Measurements from ENCODE around the gene TMPRSS11E. TPM values are rescaled to one million over a fixed set of nuclear protein-coding genes. Genes with fewer than 3 reads are reported as not detected.
"Not testable (repeated sequence)": the region's sequence is repeated elsewhere in the genome, so short reads cannot be mapped to it uniquely, and the experiment has no call there.

The TMPRSS11E gene, protein sequence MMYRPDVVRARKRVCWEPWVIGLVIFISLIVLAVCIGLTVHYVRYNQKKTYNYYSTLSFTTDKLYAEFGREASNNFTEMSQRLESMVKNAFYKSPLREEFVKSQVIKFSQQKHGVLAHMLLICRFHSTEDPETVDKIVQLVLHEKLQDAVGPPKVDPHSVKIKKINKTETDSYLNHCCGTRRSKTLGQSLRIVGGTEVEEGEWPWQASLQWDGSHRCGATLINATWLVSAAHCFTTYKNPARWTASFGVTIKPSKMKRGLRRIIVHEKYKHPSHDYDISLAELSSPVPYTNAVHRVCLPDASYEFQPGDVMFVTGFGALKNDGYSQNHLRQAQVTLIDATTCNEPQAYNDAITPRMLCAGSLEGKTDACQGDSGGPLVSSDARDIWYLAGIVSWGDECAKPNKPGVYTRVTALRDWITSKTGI
- total RNA-seq, result not detected

DNA sequence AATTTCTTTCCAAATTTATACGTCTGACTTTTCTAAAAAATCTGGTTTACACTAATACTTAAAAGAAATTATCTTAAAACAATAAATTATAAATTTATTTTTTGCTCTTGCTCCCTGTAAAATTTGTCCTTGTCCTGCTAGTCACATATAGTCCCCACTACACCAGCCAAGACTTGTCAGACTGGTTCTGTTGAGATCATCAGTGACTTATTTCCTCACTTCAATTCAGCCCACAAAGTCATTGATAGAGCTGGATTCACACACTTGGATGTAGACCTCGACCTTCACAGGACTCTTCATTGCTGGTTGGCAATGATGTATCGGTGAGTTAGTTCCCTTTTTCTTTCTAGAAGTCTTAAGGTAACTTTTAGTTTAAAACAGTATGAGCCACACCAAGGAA lies at the start of gene TMPRSS11E:
Gene TMPRSS11E (plus strand): TSS at position 263 of the 400 bp plus-strand sequence. CDS start 50 bp downstream, at position 313.
- FAIRE-seq (no peak), DNase-seq (ENCODE audit: low spot score in 2 of 2) (no peak)

DNA sequence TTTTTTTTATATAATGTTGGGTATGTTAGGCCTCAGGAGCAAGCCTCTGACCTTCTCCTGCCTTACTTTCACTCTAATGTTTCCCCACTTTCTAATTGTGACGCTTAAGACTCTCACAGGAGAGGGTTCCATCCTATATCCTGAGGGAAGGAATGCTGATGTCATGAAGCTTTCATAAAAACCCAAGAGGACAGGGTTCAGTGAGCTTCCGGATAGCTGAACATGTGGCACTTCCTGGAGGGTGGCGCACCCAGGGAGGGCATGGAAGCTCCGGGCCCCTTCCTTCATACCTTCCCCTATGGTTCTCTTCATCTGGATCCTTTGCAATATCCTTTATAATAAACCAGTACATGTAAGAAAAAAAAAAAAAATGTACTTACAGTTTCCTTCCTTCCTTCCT lies 48.0 kb upstream of the TMPRSS11E start:
- DNase-seq (ENCODE audit: low spot score in 2 of 2) (no peak), FAIRE-seq (no peak)

DNA sequence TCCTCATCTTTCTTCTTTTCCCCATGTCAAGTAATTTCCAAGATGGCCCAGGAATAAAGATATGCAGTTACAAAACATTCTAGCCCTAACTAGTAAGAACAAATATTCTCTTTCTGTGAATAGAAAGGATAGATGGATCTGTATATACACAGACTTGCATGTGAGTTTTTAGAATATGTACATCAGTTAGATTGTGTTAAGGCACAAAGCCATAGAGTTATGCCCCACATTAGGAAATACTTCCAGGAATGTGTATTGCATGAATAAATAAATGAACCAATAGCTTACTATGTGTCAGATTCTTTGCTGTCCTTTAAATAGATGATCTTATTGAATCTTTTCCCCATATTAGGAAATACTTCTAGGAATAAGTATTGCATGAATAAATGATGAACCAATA lies 46.0 kb upstream of the TMPRSS11E start:
- FAIRE-seq (no peak), DNase-seq (ENCODE audit: low spot score in 2 of 2) (no peak)

DNA sequence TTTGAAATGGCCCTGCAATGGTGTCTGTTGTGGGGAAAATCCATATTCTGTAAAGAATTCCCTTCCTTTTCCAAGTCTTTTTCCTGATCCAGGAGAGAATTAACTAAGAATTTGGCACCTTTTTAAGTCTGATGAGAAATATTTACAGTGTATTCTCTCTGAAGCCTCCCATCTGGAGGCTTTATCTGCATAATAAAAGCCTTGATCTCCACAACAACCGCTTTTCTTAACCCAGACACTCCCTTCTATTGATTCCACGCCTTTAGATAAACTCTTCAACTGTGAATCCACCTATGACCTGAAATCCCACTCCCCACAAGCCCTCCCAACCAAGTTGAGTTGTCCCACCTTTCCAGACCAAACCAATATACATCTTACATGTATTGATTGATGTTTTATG lies 43.1 kb upstream of the TMPRSS11E start:
- DNase-seq (ENCODE audit: low spot score in 2 of 2), result no peak
- FAIRE-seq, result no peak

DNA sequence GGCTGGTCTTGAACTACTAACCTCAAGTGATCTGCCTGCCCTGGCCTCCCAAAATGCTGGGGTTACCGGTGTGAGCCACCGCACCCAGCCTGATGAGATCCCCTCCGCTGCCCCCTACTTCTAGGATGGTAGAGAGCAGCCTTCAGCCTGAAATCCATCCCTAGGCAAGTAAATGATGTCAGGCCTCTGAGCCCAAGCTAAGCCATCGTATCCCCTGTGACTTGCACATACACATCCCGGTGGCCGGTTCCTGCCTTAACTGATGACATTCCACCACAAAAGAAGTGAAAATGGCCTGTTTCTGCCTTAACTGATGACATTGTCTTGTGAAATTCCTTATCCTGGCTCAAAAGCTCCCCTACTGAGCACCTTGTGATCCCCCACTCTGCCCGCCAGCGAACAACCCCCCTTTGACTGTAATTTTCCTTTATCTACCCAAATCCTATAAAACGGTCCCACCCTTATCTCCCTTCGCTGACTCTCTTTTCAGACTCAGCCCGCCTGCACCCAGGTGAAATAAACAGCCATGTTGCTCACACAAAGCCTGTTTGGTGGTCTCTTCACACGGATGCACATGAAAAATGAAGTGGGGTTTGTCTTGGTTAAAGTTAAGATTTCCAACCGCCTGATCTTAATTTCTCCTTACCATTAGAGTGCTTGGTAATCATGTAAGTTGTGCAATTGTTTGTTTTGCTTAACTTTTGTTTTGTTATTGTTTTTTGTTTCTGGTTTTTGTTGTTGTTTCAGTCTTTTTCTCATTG lies 41.4 kb upstream of the TMPRSS11E start:
- FAIRE-seq, result not testable (repeated sequence)

DNA sequence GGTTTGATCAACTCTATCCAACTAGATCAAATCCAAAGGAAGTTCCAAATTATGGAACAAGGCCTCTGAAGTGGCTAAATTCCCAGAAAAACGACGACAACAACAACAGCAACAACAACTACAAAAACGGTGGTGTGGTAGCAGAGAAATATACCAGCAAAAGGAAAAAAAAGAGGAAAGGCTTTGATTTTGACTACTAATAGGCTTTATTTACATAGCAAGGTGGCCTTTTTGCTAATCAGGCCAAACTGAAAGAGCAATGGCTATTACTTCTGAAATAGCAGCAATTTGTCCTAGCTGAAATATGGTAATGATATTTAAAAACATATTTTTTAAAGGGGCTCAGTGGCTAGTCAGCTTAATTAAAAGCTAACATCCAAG lies 40.8 kb upstream of the TMPRSS11E start:
- FAIRE-seq (no peak), DNase-seq (ENCODE audit: low spot score in 2 of 2) (no peak)

More for the DNA sequence above, 41.4 kb upstream of the TMPRSS11E start:
- not testable (repeated sequence) for DNase-seq (ENCODE audit: low spot score in 2 of 2)

DNA sequence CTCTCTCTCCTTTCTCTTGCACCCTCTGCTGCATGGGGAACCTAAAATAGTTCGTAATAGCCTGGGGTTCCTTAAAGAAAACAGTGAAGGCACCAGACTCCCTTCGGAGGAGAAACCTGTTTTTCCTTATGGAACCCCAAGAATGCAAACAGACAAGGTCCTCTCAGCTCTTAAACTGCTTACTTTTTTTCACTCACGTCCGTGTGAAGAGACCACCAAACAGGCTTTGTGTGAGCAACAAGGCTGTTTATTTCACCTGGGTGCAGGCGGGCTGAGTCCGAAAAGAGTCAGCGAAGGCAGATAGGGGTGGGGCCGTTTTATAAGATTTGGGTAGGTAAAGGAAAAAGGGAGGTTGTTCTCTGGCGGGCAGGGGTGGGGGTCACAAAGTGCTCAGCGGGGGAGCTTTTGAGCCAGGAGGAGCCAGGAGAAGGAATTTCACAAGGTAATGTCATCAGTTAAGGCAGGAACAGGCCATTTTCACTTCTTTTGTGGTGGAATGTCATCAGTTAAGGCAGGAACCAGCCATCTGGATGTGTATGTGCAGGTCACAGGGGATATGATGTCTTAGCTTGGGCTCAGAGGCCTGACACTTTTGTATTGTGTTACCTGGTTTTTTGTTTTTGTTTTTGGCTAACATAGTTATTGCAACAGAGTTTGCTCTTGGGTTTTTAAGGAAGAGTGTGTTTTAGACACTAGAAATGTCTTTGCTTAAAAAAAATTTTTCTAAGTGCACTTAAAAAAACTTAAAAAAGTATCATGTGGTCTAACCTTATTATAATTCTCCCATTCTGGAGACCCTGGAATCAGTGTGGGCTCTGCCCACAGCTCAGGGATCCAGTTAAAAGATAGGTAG lies 40.0 kb upstream of the TMPRSS11E start:
- DNase-seq (ENCODE audit: low spot score in 2 of 2), result not testable (repeated sequence)

DNA sequence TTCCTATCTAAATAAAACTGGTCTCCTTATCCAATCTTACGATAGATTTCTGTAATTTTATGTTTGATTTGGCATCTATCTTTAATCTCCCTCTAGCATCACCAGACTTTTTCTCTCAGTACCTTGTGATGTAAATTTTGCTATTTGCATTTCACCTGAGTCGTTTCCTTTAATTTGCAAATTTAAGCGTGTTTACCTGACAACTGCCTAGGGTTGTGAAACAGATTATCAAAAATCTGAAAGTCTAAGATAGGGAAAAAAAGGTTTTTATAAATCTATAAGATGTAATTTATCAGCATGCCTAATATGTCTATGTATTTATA lies 39.4 kb upstream of the TMPRSS11E start:
- FAIRE-seq, result no peak

More for the DNA sequence above, 40.0 kb upstream of the TMPRSS11E start:
- not testable (repeated sequence) for FAIRE-seq

DNA sequence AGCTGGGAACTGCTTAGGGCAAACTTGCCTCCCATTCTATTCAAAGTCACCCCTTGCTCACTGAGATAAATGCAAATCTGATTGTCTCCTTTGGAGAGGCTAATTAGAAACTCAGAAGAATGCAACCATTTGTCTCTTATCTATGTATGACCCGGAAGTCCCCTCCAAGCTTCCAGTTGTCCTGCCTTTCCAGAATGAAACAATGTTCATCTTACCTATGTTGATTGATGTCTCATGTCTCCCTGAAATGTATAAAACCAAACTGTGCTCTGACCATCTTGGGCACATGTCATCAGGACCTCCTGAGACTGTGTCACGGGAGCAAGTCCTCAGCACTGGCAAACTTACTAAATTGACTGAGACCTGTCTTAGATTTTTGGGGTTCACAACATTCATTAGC lies 37.1 kb upstream of the TMPRSS11E start:
- DNase-seq (ENCODE audit: low spot score in 2 of 2) (no peak), FAIRE-seq (no peak)

More for the DNA sequence above, 39.4 kb upstream of the TMPRSS11E start:
- no peak for DNase-seq (ENCODE audit: low spot score in 2 of 2)

DNA sequence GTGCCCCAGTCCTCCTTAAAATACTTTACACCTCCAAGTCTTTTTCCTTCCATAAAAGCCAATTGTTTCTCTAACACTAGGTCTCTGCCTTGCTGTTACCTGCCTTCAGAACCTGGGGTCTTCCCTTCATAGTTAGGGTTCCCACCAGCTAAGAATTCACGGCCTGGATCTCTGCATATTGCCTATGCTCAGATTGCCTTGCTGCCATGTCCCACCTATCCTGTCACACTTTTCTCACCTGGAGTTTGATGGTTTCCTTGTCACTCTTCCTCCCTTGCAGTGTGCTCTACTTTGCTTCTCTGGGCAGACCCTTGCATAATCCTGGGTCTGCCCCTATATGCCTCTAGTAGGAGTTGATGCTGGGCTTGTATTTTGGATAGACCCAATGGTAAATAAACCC lies 36.6 kb upstream of the TMPRSS11E start:
- FAIRE-seq, result no peak
- DNase-seq (ENCODE audit: low spot score in 2 of 2), result no peak

DNA sequence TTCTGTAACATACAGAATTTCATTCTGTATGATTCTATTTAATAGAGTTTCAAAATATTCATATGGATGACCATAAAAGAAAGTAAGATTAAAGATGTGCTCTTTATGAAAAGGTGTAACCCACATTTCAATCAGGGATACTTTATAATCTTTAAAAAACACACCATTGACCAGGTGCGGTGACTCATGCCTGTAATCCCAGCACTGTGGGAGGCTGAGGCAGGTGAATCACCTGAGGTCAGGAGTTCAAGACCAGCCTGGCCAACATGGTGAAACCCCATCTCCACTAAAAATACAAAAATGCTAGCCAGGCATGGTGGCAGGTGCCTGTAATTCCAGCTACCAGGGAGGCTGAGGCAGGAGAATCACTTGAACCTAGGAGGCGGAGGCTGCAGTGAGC lies 35.2 kb upstream of the TMPRSS11E start:
- not testable (repeated sequence) for FAIRE-seq

DNA sequence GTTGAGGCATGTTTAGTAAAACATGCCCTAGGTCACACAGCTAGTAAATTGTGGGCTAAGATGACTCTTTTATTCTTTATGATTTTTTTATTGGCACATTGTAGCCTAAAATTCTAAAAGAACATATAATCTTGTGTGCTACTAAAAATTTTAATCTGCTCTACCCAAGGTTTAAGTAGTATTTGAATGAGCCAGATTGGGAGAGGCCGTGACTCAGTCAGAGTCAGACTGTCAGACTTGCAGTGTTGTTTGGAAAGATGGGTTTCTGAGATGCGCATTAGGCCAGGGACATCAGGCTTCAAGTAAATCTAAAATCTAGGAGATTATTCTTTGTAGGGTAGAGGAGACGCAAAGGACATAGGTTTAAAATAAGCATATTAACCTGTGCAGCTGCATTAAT lies 30.7 kb upstream of the TMPRSS11E start:
- DNase-seq (ENCODE audit: low spot score in 2 of 2) (no peak), FAIRE-seq (no peak)

More for the DNA sequence above, 35.2 kb upstream of the TMPRSS11E start:
- not testable (repeated sequence) for DNase-seq (ENCODE audit: low spot score in 2 of 2)

DNA sequence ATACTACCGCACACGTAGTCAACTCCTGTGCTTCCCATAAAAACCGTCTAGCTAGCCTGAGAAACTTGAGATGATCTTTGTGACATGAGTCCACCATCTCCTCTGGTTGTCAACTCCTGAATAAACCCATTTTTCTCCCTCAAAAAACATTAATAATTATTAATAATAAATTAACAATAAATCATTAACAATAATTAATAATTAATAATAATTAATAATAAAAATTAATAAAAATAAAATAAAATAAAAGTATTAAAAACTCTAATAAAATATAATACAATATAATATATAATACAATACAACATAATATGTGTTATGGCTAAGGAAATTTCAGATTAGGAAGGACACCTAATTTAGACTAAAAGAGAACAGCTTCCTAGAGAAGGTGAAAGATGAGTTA lies 20.7 kb upstream of the TMPRSS11E start:
- FAIRE-seq (peak; percentile 87), DNase-seq (ENCODE audit: low spot score in 2 of 2) (no peak)

DNA sequence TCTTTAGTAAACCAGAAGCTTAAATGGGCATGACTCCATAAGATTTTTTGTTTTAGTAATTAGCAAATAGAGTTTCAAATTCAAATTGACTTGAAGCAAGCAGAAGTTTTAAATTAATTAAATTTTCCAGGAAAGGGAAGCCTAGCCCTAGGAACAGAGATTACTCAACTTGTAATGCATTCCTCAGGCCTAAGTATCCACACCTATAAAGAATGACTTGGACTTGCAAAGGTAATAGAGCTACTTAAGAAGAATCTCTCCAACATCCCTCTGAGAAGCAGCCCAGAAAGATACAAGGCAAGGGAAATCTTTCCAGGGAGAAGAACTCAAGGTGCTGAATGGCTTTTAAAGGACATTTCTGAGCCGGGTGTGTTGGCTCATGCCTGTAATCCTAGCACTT lies 16.9 kb upstream of the TMPRSS11E start:
- DNase-seq (ENCODE audit: low spot score in 2 of 2), result no peak
- no peak for FAIRE-seq

DNA sequence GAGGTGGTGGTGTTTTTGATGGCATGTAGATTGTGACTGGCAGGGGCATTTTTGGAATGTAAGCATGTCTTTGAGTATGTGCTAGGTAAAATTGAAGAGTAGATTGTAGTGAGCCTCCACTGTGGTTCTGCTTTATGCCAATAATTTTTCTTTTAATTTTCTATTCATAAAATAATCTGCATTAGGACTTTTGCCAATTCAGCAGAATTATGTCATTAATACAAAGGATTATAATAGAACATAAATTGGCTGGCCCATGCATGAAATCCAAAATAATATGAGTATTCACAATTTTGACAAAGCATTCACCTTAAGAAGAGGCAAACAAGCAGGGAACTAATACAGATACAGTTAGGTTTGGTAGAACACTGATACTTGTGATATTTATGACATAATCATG lies 14.9 kb upstream of the TMPRSS11E start:
- DNase-seq (ENCODE audit: low spot score in 2 of 2), result no peak
- FAIRE-seq, result no peak

DNA sequence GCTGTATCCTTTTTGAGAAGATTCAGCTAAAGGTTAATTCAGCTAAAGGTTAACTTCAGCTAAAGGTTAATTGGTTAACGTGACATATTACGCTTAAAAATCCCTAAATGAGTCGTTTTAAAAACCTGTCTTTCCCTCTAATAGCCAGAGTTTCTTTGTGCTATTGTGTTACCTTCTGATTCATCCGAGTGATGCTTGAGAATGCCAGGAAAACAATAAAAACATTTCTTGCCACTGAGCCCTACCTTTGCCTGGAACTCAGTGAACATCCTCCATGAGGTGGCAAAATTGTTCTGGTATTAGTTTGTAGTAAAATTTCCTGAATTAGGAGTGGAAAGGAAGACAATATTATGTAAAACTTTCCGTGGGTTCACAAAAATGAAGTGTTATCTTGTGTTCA lies 13.7 kb upstream of the TMPRSS11E start:
- FAIRE-seq, result no peak
- no peak for DNase-seq (ENCODE audit: low spot score in 2 of 2)

DNA sequence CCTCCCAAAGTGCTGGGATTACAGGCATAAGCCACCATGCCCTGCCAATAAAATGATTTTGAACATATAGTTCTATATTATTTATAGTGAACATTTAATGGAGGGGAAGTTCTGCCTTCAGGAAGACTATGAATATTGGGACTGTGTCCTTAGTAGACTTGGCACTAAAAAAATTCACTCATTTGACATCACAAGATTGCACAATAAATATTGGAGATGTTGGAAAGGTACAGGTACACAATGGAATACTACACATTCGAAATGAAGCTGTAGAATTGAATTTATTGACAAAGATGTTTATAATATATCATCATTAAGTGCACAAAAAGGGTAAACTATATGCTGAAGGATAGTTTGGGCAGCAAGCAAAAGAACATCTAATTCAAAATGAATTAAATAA lies 13.0 kb upstream of the TMPRSS11E start:
- FAIRE-seq (no peak), DNase-seq (ENCODE audit: low spot score in 2 of 2) (no peak)

DNA sequence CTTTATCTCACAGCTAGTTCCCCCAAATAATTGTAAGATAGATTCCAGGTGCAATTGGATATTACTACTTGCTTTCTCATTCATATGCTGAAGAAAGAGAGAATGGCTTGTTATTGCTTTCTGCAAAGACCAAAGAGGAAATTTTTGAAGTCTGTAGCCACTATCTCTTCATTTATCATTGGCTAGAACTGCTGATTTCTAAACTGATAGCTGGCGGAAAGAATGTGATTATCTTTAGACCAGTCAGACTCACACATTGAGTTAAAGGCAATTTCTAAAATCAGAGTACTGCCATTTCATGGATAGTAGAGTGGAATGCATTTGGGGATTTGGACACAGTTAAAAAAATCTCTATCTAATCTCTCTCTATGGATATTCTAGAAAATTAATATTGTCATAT lies 12.4 kb upstream of the TMPRSS11E start:
- DNase-seq (ENCODE audit: low spot score in 2 of 2) (no peak), FAIRE-seq (no peak)

DNA sequence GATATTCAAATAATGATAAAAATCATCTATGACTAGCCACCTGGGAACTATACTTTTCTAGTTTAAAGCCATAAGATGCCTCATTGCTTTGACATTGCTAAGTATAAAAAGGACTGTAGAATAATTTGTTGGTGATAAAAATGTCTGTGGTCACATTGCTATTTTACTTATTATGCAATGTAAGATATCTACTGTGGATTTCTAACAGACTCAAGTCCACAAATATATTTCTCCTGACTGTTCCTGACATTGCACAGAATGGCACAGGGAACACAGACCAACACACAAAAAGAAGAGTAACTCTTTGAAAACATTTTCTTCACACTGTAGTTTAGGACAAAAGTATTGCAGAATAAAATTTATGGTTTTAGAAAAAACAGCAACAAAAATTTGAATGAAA lies 2.2 kb upstream of the TMPRSS11E start:
- DNase-seq (ENCODE audit: low spot score in 2 of 2), result no peak
- FAIRE-seq, result no peak

DNA sequence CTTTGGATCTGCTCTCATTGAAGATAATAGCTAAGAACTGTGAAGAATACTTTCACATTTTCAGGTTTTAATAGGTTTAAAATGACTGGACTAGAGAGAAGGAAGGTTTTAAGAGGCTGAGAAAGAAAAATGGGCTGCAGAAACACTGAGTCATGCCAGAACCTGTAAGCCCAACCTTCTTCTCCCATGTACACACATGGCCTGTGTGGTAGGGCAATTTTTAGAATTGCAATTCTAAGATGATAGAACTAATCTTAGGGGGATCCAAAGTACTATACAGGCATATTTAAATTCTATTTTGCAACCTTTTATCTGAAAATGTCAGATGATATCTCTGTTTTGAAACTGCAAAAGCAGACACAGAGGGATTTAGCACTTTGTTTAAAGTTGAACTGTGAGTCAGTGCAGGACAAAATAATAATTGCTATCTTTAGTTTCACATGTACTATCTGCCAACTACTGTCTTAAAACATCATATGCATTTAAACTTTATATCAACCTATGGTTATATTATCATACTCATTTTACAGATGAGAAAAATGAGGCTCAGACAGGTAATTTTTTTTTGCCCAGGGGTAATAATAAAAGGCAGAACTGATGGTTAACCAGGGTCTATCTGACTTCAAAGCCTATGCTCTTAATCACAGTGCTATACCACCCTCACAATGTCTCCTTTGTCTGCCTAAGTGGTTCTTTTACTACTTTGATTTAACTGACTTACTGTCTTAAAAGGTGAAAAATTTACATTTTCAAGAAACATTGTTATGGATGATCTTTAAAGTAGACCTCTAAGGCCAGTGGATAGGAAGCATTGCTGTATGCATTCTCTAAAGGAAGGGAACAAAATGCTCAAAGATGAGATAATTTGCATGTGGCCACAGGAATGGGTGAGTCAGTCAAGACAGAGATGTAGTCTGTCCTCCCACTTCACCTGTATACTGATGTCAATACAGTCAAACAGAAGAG lies 4.3 kb downstream of the TMPRSS11E start:
- FAIRE-seq (no peak), DNase-seq (ENCODE audit: low spot score in 2 of 2) (no peak)
